ENCODE results near the gene FOLH1. TPM values are rescaled to one million over a fixed set of nuclear protein-coding genes. Genes with fewer than 3 reads are reported as not detected.
"Not testable (repeated sequence)": the region's sequence is repeated elsewhere in the genome, so short reads cannot be mapped to it uniquely, and the experiment has no call there.

The FOLH1 gene
- total and polyA plus RNA-seq, 2 experiments from 2014 or later: not detected

- no peaks in the 10 kb centered on the region for H3K36me3 ChIP-seq
- H3K4me3 ChIP-seq: no peak overlapping the region
- DNase-seq (ENCODE audit: low read depth in 1 of 2, low spot score in 1 of 2): no peak
- H3K9me3 ChIP-seq (ENCODE audit: low read depth): no peaks in the 10 kb centered on the region
- TF ChIP-seq CTCF (IDR thresholded peaks at IDR 0.05; ENCODE audit: low read depth, low read length): no peak
- H3K27me3 ChIP-seq: no peaks in the 10 kb centered on the region
- H3K27ac ChIP-seq: no peak overlapping the region
- H3K4me1 ChIP-seq (ENCODE audit: low read depth): no peaks in the 10 kb centered on the region
Observed at GRCh38 chr11:49221112-49221511, 12.7 kb upstream of the FOLH1 start.

- Histone ChIP-seq H3K4me3 (no peak overlapping the region), H3K4me1 (ENCODE audit: low read depth) (no peaks in the 10 kb centered on the region), H3K9me3 (ENCODE audit: low read depth) (no peaks in the 10 kb centered on the region), H3K27me3 (no peaks in the 10 kb centered on the region), H3K27ac (no peak overlapping the region), H3K36me3 (no peaks in the 10 kb centered on the region)
- no peak for TF ChIP-seq CTCF (IDR thresholded peaks at IDR 0.05; ENCODE audit: low read depth, low read length)
- no peak for DNase-seq (ENCODE audit: low read depth in 1 of 2, low spot score in 1 of 2)
Observed at GRCh38 chr11:49213026-49213560, 4.7 kb upstream of the FOLH1 start.

GRCh38 chr11:49206999-49207398 is 1.4 kb downstream of the FOLH1 start:
- not testable (repeated sequence) for H3K9me3 ChIP-seq (ENCODE audit: low read depth); H3K4me1 ChIP-seq (ENCODE audit: low read depth)

GRCh38 chr11:49202287-49202976 is 6.0 kb downstream of the FOLH1 start:
- no peaks in the 10 kb centered on the region for H3K4me1 ChIP-seq (ENCODE audit: low read depth)
- no peaks in the 10 kb centered on the region for H3K36me3 ChIP-seq
- H3K4me3 ChIP-seq: no peak overlapping the region
- no peaks in the 10 kb centered on the region for H3K27me3 ChIP-seq
- H3K9me3 ChIP-seq (ENCODE audit: low read depth): no peaks in the 10 kb centered on the region
- TF ChIP-seq CTCF (IDR thresholded peaks at IDR 0.05; ENCODE audit: low read depth, low read length): no peak
- DNase-seq (ENCODE audit: low read depth in 1 of 2, low spot score in 1 of 2): no peak
- H3K27ac ChIP-seq: no peak overlapping the region

More at GRCh38 chr11:49206999-49207398, 1.4 kb downstream of the FOLH1 start:
- not testable (repeated sequence) for DNase-seq (ENCODE audit: low read depth in 1 of 2, low spot score in 1 of 2); H3K36me3 ChIP-seq; H3K27ac ChIP-seq; H3K27me3 ChIP-seq; H3K4me3 ChIP-seq

- not testable (repeated sequence) for H3K27ac ChIP-seq; H3K27me3 ChIP-seq; H3K9me3 ChIP-seq (ENCODE audit: low read depth); DNase-seq (ENCODE audit: low read depth in 1 of 2, low spot score in 1 of 2); H3K4me3 ChIP-seq; H3K36me3 ChIP-seq; H3K4me1 ChIP-seq (ENCODE audit: low read depth)
Observed at GRCh38 chr11:49196775-49197174, 11.6 kb downstream of the FOLH1 start.

- H3K4me3 ChIP-seq; H3K27me3 ChIP-seq; H3K9me3 ChIP-seq (ENCODE audit: low read depth); H3K27ac ChIP-seq; H3K36me3 ChIP-seq; H3K4me1 ChIP-seq (ENCODE audit: low read depth); DNase-seq (ENCODE audit: low read depth in 1 of 2, low spot score in 1 of 2): not testable (repeated sequence)
Observed at GRCh38 chr11:49196002-49196401, 12.4 kb downstream of the FOLH1 start.

- H3K27ac ChIP-seq; H3K4me3 ChIP-seq; DNase-seq (ENCODE audit: low read depth in 1 of 2, low spot score in 1 of 2); H3K27me3 ChIP-seq; H3K4me1 ChIP-seq (ENCODE audit: low read depth); H3K9me3 ChIP-seq (ENCODE audit: low read depth); H3K36me3 ChIP-seq: not testable (repeated sequence)
Observed at GRCh38 chr11:49190287-49190686, 18.1 kb downstream of the FOLH1 start.

GRCh38 chr11:49186225-49186624 is 22.2 kb downstream of the FOLH1 start:
- H3K27ac ChIP-seq; H3K36me3 ChIP-seq; H3K4me3 ChIP-seq; H3K27me3 ChIP-seq; H3K9me3 ChIP-seq (ENCODE audit: low read depth); H3K4me1 ChIP-seq (ENCODE audit: low read depth); DNase-seq (ENCODE audit: low read depth in 1 of 2, low spot score in 1 of 2): not testable (repeated sequence)

- H3K36me3 ChIP-seq; H3K27me3 ChIP-seq; H3K4me3 ChIP-seq; H3K4me1 ChIP-seq (ENCODE audit: low read depth); H3K9me3 ChIP-seq (ENCODE audit: low read depth); DNase-seq (ENCODE audit: low read depth in 1 of 2, low spot score in 1 of 2); H3K27ac ChIP-seq: not testable (repeated sequence)
Observed at GRCh38 chr11:49185597-49185996, 22.8 kb downstream of the FOLH1 start.

- H3K36me3 ChIP-seq; H3K4me1 ChIP-seq (ENCODE audit: low read depth); H3K9me3 ChIP-seq (ENCODE audit: low read depth); H3K4me3 ChIP-seq; H3K27ac ChIP-seq; DNase-seq (ENCODE audit: low read depth in 1 of 2, low spot score in 1 of 2); H3K27me3 ChIP-seq: not testable (repeated sequence)
Observed at GRCh38 chr11:49184756-49185155, 23.6 kb downstream of the FOLH1 start.

- H3K27me3 ChIP-seq; H3K36me3 ChIP-seq; H3K4me1 ChIP-seq (ENCODE audit: low read depth); H3K9me3 ChIP-seq (ENCODE audit: low read depth); H3K27ac ChIP-seq; DNase-seq (ENCODE audit: low read depth in 1 of 2, low spot score in 1 of 2); H3K4me3 ChIP-seq: not testable (repeated sequence)
Observed at GRCh38 chr11:49177936-49178335, 30.5 kb downstream of the FOLH1 start.
